Muscle layer of colon (tissue), 2 donors: ENCODE measurements around the gene CD68.
A peak's percentile ranks its signal among the peaks of the same experiment; 100 is the strongest.

Experiments used
- H3K27ac ChIP-seq: one replicate; pipeline ENCODE4 v1.7.0; 2013; ENCODE audit warnings: low read depth, mild to moderate bottlenecking, low read length, moderate library complexity
- H3K27me3 ChIP-seq, 2 donors: one replicate each; pipeline ENCODE4 v1.7.0; 2013; ENCODE audit warnings: low read length in 2 of 2, mild to moderate bottlenecking in 2 of 2; ENCODE audit not compliant: insufficient read depth in 2 of 2, control insufficient read depth in 1 of 2
- H3K36me3 ChIP-seq: one replicate; pipeline ENCODE4 v1.7.0; 2013; ENCODE audit warnings: mild to moderate bottlenecking, low read length; ENCODE audit not compliant: insufficient read depth
- H3K4me1 ChIP-seq: one replicate; pipeline ENCODE4 v1.7.0; 2013; ENCODE audit warnings: mild to moderate bottlenecking, low read length; ENCODE audit not compliant: insufficient read depth
- H3K4me3 ChIP-seq, 2 donors: one replicate each; pipeline ENCODE4 v1.7.0; 2013; ENCODE audit warnings: low read length in 2 of 2, low read depth in 1 of 2, mild to moderate bottlenecking in 1 of 2, moderate library complexity in 1 of 2
- H3K9ac ChIP-seq: one replicate; pipeline ENCODE4 v1.7.0; 2013; ENCODE audit warnings: low read length
- H3K9me3 ChIP-seq: one replicate; pipeline ENCODE4 v1.7.0; 2013; ENCODE audit warnings: mild to moderate bottlenecking, low read length
- donor health status: abdominal sarcoma.
- donor health status: Adenocarcinoma of cecum.

Gene CD68

GRCh38 chr17:7561028-7561575 lies 18.3 kb upstream of the CD68 start:
- H3K27me3 ChIP-seq, result no peaks in the 10 kb centered on the region
- H3K9me3 ChIP-seq, result no peaks in the 10 kb centered on the region
- H3K9ac ChIP-seq, result peak overlapping the region; percentile 91
- H3K27ac ChIP-seq, result peak overlapping the region; percentile 96
- H3K4me3 ChIP-seq, result peak overlapping the region; percentile 83 to 84
- H3K4me1 ChIP-seq, result peaks cover 58% of the 10 kb centered on the region
- peaks cover 26% of the 10 kb centered on the region for H3K36me3 ChIP-seq

GRCh38 chr17:7561589-7562207 lies 17.7 kb upstream of the CD68 start, which contains the start of gene SENP3:
Gene SENP3 (plus strand): TSS chr17:7561919. CDS start chr17:7563077, 1,158 bp downstream.
- no peaks in the 10 kb centered on the region for H3K27me3 ChIP-seq
- peak within 1 kb of the TSS; percentile 96 for H3K27ac ChIP-seq
- peak within 1 kb of the TSS; percentile 91 for H3K9ac ChIP-seq
- no peaks in the 10 kb centered on the region for H3K9me3 ChIP-seq
- H3K36me3 ChIP-seq, result peaks cover 28% of the 10 kb centered on the region
- H3K4me3 ChIP-seq, result peak within 1 kb of the TSS; percentile 83 to 84
- peaks cover 58% of the 10 kb centered on the region for H3K4me1 ChIP-seq

- Histone ChIP-seq H3K9me3 (no peaks in the 10 kb centered on the region), H3K36me3 (peaks cover 33% of the 10 kb centered on the region), H3K27ac (peak overlapping the region; percentile 96), H3K4me1 (peaks cover 57% of the 10 kb centered on the region), H3K27me3 (no peaks in the 10 kb centered on the region), H3K9ac (peak overlapping the region; percentile 81), H3K4me3 (peak overlapping the region; percentile 75 to 84)
Measured at GRCh38 chr17:7562208-7562605, 17.2 kb upstream of the CD68 start.

GRCh38 chr17:7563115-7563869 lies 16.1 kb upstream of the CD68 start:
- peaks cover 37% of the 10 kb centered on the region for H3K36me3 ChIP-seq
- H3K27ac ChIP-seq, result no peak overlapping the region
- no peaks in the 10 kb centered on the region for H3K9me3 ChIP-seq
- H3K4me3 ChIP-seq, result peak overlapping the region in 1 of 2 donors; percentile 75
- no peaks in the 10 kb centered on the region for H3K27me3 ChIP-seq
- peak overlapping the region; percentile 81 for H3K9ac ChIP-seq
- peaks cover 46% of the 10 kb centered on the region for H3K4me1 ChIP-seq

- H3K4me3 ChIP-seq, result no peak overlapping the region
Measured at GRCh38 chr17:7569571-7569970, 9.9 kb upstream of the CD68 start.

GRCh38 chr17:7570351-7570750 lies 9.1 kb upstream of the CD68 start:
- Histone ChIP-seq H3K36me3 (peaks cover 53% of the 10 kb centered on the region), H3K4me1 (peaks cover 19% of the 10 kb centered on the region), H3K9ac (no peak overlapping the region), H3K27me3 (no peaks in the 10 kb centered on the region), H3K4me3 (no peak overlapping the region), H3K27ac (no peak overlapping the region), H3K9me3 (no peaks in the 10 kb centered on the region)

More at GRCh38 chr17:7569571-7569970, 9.9 kb upstream of the CD68 start:
- peaks cover 12% of the 10 kb centered on the region for H3K4me1 ChIP-seq
- no peak overlapping the region for H3K9ac ChIP-seq
- no peaks in the 10 kb centered on the region for H3K27me3 ChIP-seq
- H3K9me3 ChIP-seq, result no peaks in the 10 kb centered on the region
- peaks cover 53% of the 10 kb centered on the region for H3K36me3 ChIP-seq
- no peak overlapping the region for H3K27ac ChIP-seq

GRCh38 chr17:7572338-7572587 lies 7.2 kb upstream of the CD68 start:
- Histone ChIP-seq H3K27ac (peak overlapping the region; percentile 92), H3K9me3 (no peaks in the 10 kb centered on the region), H3K27me3 (no peaks in the 10 kb centered on the region), H3K36me3 (peaks cover 56% of the 10 kb centered on the region), H3K9ac (peak overlapping the region; percentile 16), H3K4me1 (peaks cover 25% of the 10 kb centered on the region), H3K4me3 (peak overlapping the region; percentile 45 to 52)

GRCh38 chr17:7572588-7573323 lies 6.7 kb upstream of the CD68 start:
- no peaks in the 10 kb centered on the region for H3K27me3 ChIP-seq
- H3K4me3 ChIP-seq, result peak overlapping the region; percentile 83 to 85
- H3K9me3 ChIP-seq, result no peaks in the 10 kb centered on the region
- H3K27ac ChIP-seq, result peak overlapping the region; percentile 88
- peaks cover 58% of the 10 kb centered on the region for H3K36me3 ChIP-seq
- H3K4me1 ChIP-seq, result peaks cover 25% of the 10 kb centered on the region
- H3K9ac ChIP-seq, result peak overlapping the region; percentile 98

GRCh38 chr17:7573324-7574080 lies 5.9 kb upstream of the CD68 start:
- H3K27me3 ChIP-seq, result no peaks in the 10 kb centered on the region
- H3K36me3 ChIP-seq, result peaks cover 66% of the 10 kb centered on the region
- peak overlapping the region; percentile 98 for H3K9ac ChIP-seq
- H3K9me3 ChIP-seq, result no peaks in the 10 kb centered on the region
- H3K4me3 ChIP-seq, result peak overlapping the region; percentile 83 to 85
- peak overlapping the region; percentile 88 for H3K27ac ChIP-seq
- H3K4me1 ChIP-seq, result peaks cover 25% of the 10 kb centered on the region

- peaks cover 25% of the 10 kb centered on the region for H3K4me1 ChIP-seq
- peak overlapping the region; percentile 21 for H3K9ac ChIP-seq
- no peaks in the 10 kb centered on the region for H3K27me3 ChIP-seq
- H3K36me3 ChIP-seq, result peaks cover 72% of the 10 kb centered on the region
- no peaks in the 10 kb centered on the region for H3K9me3 ChIP-seq
- peak overlapping the region; percentile 88 for H3K27ac ChIP-seq
- H3K4me3 ChIP-seq, result peak overlapping the region; percentile 83 to 85
Measured at GRCh38 chr17:7574176-7574953, 5.1 kb upstream of the CD68 start.
